Erythroblast (primary cell): ENCODE results near the gene USP22.

ENCODE experiments used
- GATA1 ChIP-seq: IDR thresholded peaks from 2 replicates; pipeline ENCODE4 v1.6.1; 2011; ENCODE audit warnings: low read depth, mild to moderate bottlenecking, control low read depth, low read length, moderate library complexity
- POLR2A ChIP-seq: IDR thresholded peaks from 2 replicates; pipeline ENCODE4 v1.6.1; 2011; ENCODE audit warnings: mild to moderate bottlenecking, low read length

GRCh38 chr17:20965492-20965891 lies 77.3 kb downstream of the USP22 start:
- TF ChIP-seq POLR2A (no peak), GATA1 (no peak)
